ENCODE measurements around the gene IPO8. TPM values are rescaled to one million over a fixed set of nuclear protein-coding genes. Genes with fewer than 3 reads are reported as not detected.
"Not testable (repeated sequence)": the region's sequence is repeated elsewhere in the genome, so short reads cannot be mapped to it uniquely, and the experiment has no call there.

Gene IPO8
- total and polyA plus RNA-seq, 2 experiments from 2014 or later, result 10.4 to 29.6 TPM

DNA sequence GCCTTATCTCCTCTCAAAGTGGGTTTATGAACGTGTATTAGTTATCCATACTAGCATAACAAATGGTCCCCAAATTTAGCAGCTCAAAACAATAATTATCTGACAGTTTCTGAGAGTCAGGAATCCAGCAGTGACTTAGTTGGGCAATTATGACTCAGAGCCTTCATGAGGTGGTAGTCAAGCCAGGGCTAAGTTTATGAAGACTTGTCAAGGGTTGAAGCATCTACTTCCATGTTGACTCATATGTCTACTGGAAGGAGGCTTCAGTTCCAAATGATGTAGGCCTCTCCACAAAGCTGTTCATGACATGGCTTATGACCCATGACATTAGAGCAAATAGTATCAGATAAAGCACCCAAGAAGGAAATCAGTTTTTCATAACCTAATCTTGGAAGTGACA is 73.2 kb downstream of the IPO8 start:
- DNase-seq (ENCODE audit: low read depth in 1 of 2, low spot score in 1 of 2), result peak in 1 of 2 donors; percentile 62
- TF ChIP-seq, protein P1, sequence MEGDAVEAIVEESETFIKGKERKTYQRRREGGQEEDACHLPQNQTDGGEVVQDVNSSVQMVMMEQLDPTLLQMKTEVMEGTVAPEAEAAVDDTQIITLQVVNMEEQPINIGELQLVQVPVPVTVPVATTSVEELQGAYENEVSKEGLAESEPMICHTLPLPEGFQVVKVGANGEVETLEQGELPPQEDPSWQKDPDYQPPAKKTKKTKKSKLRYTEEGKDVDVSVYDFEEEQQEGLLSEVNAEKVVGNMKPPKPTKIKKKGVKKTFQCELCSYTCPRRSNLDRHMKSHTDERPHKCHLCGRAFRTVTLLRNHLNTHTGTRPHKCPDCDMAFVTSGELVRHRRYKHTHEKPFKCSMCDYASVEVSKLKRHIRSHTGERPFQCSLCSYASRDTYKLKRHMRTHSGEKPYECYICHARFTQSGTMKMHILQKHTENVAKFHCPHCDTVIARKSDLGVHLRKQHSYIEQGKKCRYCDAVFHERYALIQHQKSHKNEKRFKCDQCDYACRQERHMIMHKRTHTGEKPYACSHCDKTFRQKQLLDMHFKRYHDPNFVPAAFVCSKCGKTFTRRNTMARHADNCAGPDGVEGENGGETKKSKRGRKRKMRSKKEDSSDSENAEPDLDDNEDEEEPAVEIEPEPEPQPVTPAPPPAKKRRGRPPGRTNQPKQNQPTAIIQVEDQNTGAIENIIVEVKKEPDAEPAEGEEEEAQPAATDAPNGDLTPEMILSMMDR (IDR thresholded peaks at IDR 0.05; ENCODE audit: low read depth, low read length), result no peak
- Histone ChIP-seq H3K9me3 (ENCODE audit: low read depth) (no peaks in the 10 kb centered on the region), H3K27ac (no peak overlapping the region), H3K4me3 (no peak overlapping the region), H3K4me1 (ENCODE audit: low read depth) (no peaks in the 10 kb centered on the region), H3K27me3 (no peaks in the 10 kb centered on the region), H3K36me3 (no peaks in the 10 kb centered on the region)

DNA sequence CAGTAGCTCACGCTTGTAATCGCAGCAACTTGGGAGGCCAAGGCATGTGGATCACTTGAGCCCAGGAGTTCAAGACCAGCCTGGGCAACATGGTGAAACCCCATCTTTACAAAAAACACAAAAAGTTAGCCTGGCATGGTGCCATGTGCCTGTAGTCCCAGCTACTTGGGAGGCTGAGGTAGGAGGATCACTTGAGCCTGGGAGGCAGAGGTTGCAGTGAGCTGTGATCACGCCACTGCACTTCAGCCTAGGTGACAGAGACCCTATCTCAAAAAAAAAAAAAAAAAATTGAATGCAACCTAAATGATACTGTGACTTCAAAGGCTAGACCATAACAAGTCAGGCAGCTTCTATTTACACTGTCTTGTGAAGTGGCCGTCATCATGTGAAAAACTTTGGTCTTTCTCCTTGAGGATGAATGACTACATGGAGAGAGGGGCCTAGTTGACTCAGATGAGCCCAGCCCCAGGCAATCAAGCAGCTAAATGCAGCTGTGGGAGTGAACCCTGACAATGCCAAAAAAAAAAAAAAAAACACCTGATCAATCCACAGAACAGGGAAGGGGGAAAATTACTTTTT is 73.9 kb downstream of the IPO8 start:
- H3K27ac ChIP-seq; H3K36me3 ChIP-seq; H3K4me1 ChIP-seq (ENCODE audit: low read depth); DNase-seq (ENCODE audit: low read depth in 1 of 2, low spot score in 1 of 2); H3K4me3 ChIP-seq; H3K9me3 ChIP-seq (ENCODE audit: low read depth); H3K27me3 ChIP-seq: not testable (repeated sequence)

DNA sequence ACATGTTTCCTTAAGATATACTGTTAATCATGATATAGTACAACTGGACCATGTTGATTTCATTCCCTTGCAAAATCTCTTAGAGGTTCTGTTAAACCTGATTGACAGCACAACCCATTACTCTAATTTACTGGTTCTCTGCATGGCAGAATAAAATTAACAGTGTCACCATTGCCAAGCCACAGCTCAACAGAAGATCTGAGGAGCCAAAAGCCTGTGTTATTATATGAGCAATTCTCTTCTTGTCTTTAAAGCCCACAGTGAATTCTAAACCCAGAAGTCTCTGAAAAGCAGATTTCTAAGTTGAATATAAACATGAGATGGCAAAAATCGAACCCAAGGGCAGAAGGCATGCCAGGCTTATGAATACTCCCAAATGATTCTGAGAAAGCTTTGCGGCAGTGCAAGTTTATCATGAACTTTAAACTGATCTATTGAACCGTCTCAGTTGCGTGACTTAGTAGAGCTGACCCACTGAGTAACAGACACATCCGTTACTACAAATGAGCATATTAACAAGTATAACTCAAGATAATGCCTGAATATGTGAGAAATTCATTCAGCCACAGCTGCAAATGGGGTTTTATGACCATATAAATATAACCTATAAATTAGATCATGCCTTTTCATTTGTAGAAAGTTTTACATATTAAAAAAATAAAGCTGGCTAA is 78.2 kb downstream of the IPO8 start:
- no peak overlapping the region for H3K4me3 ChIP-seq
- no peak overlapping the region for H3K27ac ChIP-seq
- H3K27me3 ChIP-seq, result no peaks in the 10 kb centered on the region
- no peaks in the 10 kb centered on the region for H3K4me1 ChIP-seq (ENCODE audit: low read depth)
- no peaks in the 10 kb centered on the region for H3K36me3 ChIP-seq
- DNase-seq (ENCODE audit: low read depth in 1 of 2, low spot score in 1 of 2), result no peak
- TF ChIP-seq, protein P1 (IDR thresholded peaks at IDR 0.05; ENCODE audit: low read depth, low read length), result no peak
- no peaks in the 10 kb centered on the region for H3K9me3 ChIP-seq (ENCODE audit: low read depth)

DNA sequence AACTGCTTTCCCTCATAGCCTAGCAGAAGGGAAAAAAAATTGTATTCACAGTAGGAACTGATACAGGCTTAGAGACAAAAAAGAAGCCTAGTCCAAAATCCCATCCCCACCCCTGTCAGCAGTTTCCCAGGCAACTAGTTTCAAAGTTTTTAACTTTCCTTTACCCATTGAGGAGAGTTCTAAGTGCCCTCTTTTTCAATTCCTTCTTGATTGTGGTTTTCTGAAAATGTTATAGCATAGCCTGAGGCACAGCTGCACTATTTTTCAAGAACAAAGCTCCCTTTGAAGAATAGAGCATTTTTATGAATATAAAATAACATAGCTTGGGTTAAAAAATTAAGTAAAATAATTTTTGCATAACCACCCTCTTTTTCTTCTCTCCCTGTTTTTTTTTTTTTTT is 81.6 kb downstream of the IPO8 start:
- Histone ChIP-seq H3K27ac (no peak overlapping the region), H3K9me3 (ENCODE audit: low read depth) (no peaks in the 10 kb centered on the region), H3K4me1 (ENCODE audit: low read depth) (no peaks in the 10 kb centered on the region), H3K27me3 (no peaks in the 10 kb centered on the region), H3K36me3 (no peaks in the 10 kb centered on the region), H3K4me3 (no peak overlapping the region)
- TF ChIP-seq, protein P1 (IDR thresholded peaks at IDR 0.05; ENCODE audit: low read depth, low read length), result no peak
- DNase-seq (ENCODE audit: low read depth in 1 of 2, low spot score in 1 of 2), result no peak

DNA sequence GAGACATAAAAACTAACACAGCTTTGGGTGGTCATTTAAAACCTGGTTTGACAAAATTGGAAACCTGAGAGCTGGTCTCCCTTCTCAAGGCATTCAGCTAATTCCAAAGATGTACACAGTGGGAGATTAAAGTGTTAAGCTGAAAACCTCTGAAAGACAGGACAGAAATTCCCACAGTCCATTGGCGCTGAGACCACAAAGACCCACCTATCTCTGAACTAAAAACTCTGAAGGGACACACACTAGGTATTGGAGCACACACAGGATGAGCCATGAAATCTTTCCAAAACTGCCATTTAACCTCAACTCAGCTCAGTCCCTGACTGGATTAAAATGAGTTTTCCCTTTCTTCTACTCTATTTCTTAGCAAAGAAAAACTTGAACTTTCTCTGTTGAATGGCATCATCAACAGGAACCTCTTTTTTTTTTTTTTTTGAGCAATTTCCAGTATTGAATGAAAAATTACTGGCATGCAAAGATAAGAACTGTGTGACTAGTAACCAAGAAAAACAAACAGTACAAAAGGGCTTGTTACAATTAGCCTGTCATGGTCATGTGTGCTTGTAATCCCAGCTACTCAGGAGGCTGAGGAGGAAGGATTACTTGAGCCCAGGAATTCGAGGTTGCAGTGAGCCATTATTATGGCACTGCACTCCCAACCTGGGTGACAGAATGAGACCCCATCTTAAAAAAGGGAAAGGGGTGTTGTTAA is 82.4 kb downstream of the IPO8 start:
- no peaks in the 10 kb centered on the region for H3K4me1 ChIP-seq (ENCODE audit: low read depth)
- no peaks in the 10 kb centered on the region for H3K9me3 ChIP-seq (ENCODE audit: low read depth)
- H3K36me3 ChIP-seq, result no peaks in the 10 kb centered on the region
- H3K27me3 ChIP-seq, result no peaks in the 10 kb centered on the region
- TF ChIP-seq, protein P1 (IDR thresholded peaks at IDR 0.05; ENCODE audit: low read depth, low read length), result no peak
- H3K4me3 ChIP-seq, result no peak overlapping the region
- no peak overlapping the region for H3K27ac ChIP-seq
- peak in 1 of 2 donors; percentile 87 for DNase-seq (ENCODE audit: low read depth in 1 of 2, low spot score in 1 of 2)

DNA sequence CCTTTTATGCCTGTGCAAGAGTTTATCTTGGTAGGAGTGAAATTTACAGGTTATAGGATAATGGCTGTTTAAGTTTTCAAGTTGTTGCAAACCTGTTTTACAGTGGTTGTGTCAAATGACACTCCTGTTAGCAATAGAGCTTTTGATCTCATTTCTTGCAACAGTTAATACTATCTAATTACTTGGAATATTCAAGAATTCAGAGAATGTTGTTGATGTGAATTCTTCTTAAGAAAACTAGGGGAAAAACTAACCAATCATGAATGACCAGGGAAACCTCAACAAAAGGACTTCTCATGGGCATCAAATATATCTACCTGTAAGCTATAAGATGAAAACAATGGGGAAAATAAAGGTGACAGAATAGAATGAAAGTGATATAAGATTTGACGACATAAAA is 85.0 kb downstream of the IPO8 start:
- no peaks in the 10 kb centered on the region for H3K27me3 ChIP-seq
- no peak overlapping the region for H3K27ac ChIP-seq
- no peak for DNase-seq (ENCODE audit: low read depth in 1 of 2, low spot score in 1 of 2)
- H3K4me1 ChIP-seq (ENCODE audit: low read depth), result no peaks in the 10 kb centered on the region
- H3K4me3 ChIP-seq, result no peak overlapping the region
- no peaks in the 10 kb centered on the region for H3K36me3 ChIP-seq
- TF ChIP-seq, protein P1 (IDR thresholded peaks at IDR 0.05; ENCODE audit: low read depth, low read length), result no peak
- no peaks in the 10 kb centered on the region for H3K9me3 ChIP-seq (ENCODE audit: low read depth)

DNA sequence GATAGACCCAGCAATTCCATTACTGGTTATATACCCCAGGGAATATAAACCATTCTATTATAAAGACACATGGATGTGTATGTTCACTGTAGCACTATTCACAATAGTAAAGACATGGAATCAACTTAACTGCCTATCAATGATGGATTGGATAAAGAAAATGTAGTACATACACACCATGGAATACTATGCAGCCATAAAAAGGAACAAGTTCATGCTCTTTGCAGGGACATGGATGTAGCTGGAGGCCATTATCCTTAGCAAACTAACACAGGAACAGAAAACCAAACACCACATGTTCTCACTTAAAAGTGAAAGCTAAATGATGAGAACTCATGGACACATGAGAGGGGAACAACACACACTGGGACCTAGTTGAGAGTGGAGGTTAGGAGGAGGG is 85.8 kb downstream of the IPO8 start:
- not testable (repeated sequence) for H3K36me3 ChIP-seq; H3K4me1 ChIP-seq (ENCODE audit: low read depth); H3K4me3 ChIP-seq; H3K27me3 ChIP-seq; DNase-seq (ENCODE audit: low read depth in 1 of 2, low spot score in 1 of 2); H3K27ac ChIP-seq; H3K9me3 ChIP-seq (ENCODE audit: low read depth)

DNA sequence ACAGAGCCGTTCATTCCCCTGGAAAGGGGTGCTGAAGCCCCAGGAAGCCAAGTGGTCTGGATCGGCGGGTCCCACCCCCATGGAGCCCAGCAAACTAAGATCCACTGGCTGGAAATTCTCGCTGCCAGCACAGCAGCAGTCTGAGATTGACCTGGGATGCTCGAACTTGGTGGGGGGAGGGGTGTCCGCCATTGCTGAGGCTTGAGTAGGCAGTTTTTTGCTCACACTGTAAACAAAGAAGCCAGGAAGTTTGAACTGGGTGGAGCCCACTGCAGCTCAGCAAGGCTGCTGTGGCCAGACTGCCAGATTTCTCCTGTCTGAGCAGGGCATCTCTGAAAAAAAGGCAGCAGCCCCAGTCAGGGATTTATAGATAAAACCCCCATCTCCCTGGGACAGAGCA is 91.4 kb downstream of the IPO8 start:
- H3K9me3 ChIP-seq (ENCODE audit: low read depth); H3K36me3 ChIP-seq; H3K27me3 ChIP-seq; H3K4me1 ChIP-seq (ENCODE audit: low read depth); H3K4me3 ChIP-seq; H3K27ac ChIP-seq: not testable (repeated sequence)
- DNase-seq (ENCODE audit: low read depth in 1 of 2, low spot score in 1 of 2), result peak in 1 of 2 donors; percentile 21
